Ovary (tissue), 3 donors: Measurements from ENCODE around the gene ZNF524.
"Not testable (repeated sequence)": the region's sequence is repeated elsewhere in the genome, so short reads cannot be mapped to it uniquely, and the experiment has no call there.

Experiments used
- CTCF ChIP-seq, 3 donors: fragments of 450-650 bp in 2 of 3; fragments of 200-600 bp in 1 of 3; IDR thresholded peaks; one replicate each; pipeline versions ENCODE4 v1.5.1 to v1.8.0; 2016 to 2022; ENCODE audit warnings: antibody characterized with exemption in 3 of 3, mild to moderate bottlenecking in 1 of 3
- EP300 ChIP-seq: sonication (generic); formaldehyde crosslinking; IDR thresholded peaks from one replicate; pipeline ENCODE4 v1.6.1; 2017; ENCODE audit warnings: antibody characterized with exemption
- POLR2A ChIP-seq: fragments of 450-650 bp; IDR thresholded peaks from one replicate; pipeline ENCODE4 v1.6.1; 2017; ENCODE audit warnings: antibody characterized with exemption, mild to moderate bottlenecking, moderate library complexity
- donor health status: DM: no; HTN: no; CAD: no.

GRCh38 chr19:55583897-55584296, 16.2 kb upstream of the ZNF524 start:
- not testable (repeated sequence) for TF ChIP-seq CTCF (IDR thresholded peaks at IDR 0.05); POLR2A; EP300
